ACC112 (cell line): ENCODE measurements around the gene MAN2A2.
"Not testable (repeated sequence)": the region's sequence is repeated elsewhere in the genome, so short reads cannot be mapped to it uniquely, and the experiment has no call there.

Experiments used
- H2AFZ ChIP-seq: fragments of 200-600 bp; sonication (generic); one replicate; pipeline ENCODE4 v1.6.0; 2017; ENCODE audit warnings: antibody characterized with exemption, low read length; ENCODE audit not compliant: unreplicated experiment
- H3K27ac ChIP-seq: fragments of 200-600 bp; sonication (generic); 2 replicates; pipeline ENCODE4 v1.5.1; 2014; ENCODE audit warnings: low read depth, mild to moderate bottlenecking, antibody characterized with exemption, low read length, moderate library complexity
- H3K27me3 ChIP-seq: fragments of 200-600 bp; sonication (generic); 2 replicates; pipeline ENCODE4 v1.6.1; 2014; ENCODE audit warnings: mild to moderate bottlenecking, antibody characterized with exemption, low read length, moderate library complexity, mixed read lengths; ENCODE audit not compliant: insufficient read depth
- H3K36me3 ChIP-seq: fragments of 200-600 bp; sonication (generic); 2 replicates; pipeline ENCODE4 v1.6.1; 2016; ENCODE audit warnings: mild to moderate bottlenecking, antibody characterized with exemption, low read length, moderate library complexity, mixed read lengths; ENCODE audit not compliant: insufficient read depth
- H3K4me1 ChIP-seq: fragments of 200-600 bp; sonication (generic); one replicate; pipeline ENCODE4 v1.6.1; 2016; ENCODE audit warnings: low read length, mixed read lengths; ENCODE audit not compliant: insufficient read depth, unreplicated experiment, control insufficient read depth
- H3K4me3 ChIP-seq: fragments of 200-600 bp; sonication (generic); 2 replicates; pipeline ENCODE4 v1.5.1; 2014; ENCODE audit warnings: mild to moderate bottlenecking, low read depth, low read length
- H3K79me2 ChIP-seq: fragments of 200-600 bp; sonication (generic); one replicate; pipeline ENCODE4 v1.6.0; 2016; ENCODE audit warnings: low read length; ENCODE audit not compliant: control insufficient read depth, unreplicated experiment, insufficient read depth

Gene MAN2A2

DNA sequence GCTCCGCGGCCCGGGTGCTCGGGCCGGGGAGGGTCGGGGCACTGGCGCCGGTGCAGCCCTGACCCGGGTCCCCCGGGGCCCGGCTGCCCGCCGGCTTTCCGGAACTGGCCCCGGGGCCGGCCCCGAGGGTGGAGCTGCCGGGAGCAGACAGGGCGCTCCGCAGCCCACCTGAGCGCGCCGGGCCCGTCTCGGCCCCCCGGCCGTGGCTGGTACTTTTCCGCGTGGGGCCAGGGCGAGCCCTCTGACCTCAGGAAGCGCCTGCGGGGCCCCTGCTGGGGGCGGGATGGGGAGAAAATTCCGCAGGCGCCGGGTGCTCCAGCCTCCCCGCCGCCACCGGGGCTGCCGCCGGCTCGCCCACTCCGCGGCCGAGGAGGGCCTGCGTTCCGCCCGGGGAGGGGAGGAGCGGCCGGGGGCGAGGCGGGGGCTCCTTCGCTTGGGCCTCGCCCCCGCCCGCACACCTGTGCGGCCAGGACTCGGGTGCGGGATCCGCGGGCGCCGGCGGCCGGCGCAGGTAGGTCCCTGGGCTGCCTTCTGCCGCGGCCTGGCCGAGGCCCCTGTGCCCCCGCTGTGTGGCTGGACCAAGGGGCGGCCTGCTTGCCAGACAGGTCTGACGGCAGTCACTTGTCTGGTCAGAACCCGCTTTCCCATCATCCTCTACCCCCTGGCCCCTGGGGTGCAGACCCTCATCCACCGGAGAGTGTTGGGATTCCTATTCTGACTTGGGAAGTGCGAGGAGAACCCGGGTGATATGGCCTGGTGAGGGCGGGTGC is 31.2 kb upstream of the MAN2A2 start:
- Histone ChIP-seq H2AFZ (peak overlapping the region; percentile 37), H3K4me1 (peaks cover 48% of the 10 kb centered on the region), H3K27ac (peak overlapping the region; percentile 77), H3K36me3 (0 out of 2 replicates have a peak, but pooled peaks cover 3% of the 10 kb centered on the region), H3K79me2 (peaks cover 52% of the 10 kb centered on the region), H3K4me3 (peak overlapping the region; percentile 85), H3K27me3 (no peaks in the 10 kb centered on the region)

DNA sequence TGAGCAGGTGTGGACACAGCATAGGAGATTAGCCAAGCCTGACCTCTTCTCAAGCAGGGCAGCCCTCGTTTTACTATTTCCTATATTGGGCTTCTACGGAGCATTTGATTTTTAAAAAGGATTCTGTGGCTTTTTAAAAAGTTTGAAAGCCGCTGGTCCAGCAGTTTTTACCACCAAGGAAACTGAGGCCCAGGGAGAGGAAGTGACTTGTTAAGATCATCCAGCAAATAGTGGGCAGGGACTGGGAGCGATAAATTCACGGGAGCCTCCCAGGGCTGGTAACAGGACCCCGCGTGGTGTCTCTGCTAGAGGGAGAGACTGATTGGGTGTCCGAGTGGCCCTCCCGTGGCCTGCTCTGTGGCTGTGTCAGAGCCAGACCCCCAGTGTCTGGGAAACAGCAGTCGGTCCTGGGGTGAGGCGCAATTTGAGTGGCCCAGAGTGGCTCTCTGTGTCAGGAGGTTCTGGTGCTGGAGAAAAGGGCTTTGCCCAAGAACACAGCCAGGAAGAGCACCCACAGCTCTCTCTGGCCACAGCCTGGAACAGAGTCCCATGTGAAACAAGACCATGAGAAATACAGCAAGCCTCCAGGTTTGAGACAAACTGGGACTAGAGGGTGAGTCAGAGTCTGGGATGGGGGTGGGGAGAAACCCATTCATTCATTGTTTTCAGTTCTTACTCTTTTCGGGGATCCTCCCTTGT is 30.5 kb upstream of the MAN2A2 start:
- no peaks in the 10 kb centered on the region for H3K27me3 ChIP-seq
- H3K4me3 ChIP-seq, result peak overlapping the region; percentile 85
- H3K4me1 ChIP-seq, result peaks cover 48% of the 10 kb centered on the region
- peak overlapping the region; percentile 10 for H2AFZ ChIP-seq
- peaks cover 10% of the 10 kb centered on the region; the same call in 1 of the 2 replicates for H3K36me3 ChIP-seq
- peaks cover 52% of the 10 kb centered on the region for H3K79me2 ChIP-seq
- peak overlapping the region; percentile 77 for H3K27ac ChIP-seq

DNA sequence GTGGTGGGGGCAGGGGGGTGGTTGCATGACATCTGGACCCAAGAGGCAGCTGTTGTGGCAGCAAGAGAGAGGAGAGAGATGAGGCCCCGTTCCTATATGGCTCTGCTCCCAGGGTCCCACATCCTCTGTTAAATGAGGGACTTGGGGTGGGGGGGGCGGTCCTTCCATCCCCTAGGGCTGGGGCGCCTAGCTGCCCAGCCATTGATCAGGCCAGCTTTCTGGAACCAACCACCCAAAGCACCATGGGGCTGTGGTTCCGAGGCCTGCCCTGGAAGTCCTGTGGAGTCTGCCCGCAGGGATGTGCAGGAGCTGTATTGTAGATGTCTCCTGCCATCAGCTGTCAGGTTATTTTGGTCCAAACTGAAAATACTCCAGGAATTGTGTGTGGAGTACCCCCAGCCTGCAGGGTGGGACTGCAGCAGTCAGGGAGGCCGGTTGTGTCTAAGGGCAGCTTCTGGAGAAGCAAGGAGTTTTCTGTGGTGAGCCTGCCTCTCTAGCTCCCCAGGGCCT is 29.6 kb upstream of the MAN2A2 start:
- Histone ChIP-seq H3K27ac (no peak overlapping the region), H3K4me3 (peak overlapping the region; percentile 85), H3K4me1 (peaks cover 40% of the 10 kb centered on the region), H3K79me2 (peaks cover 52% of the 10 kb centered on the region), H2AFZ (no peak overlapping the region), H3K36me3 (peaks cover 10% of the 10 kb centered on the region; the same call in 1 of the 2 replicates), H3K27me3 (no peaks in the 10 kb centered on the region)

DNA sequence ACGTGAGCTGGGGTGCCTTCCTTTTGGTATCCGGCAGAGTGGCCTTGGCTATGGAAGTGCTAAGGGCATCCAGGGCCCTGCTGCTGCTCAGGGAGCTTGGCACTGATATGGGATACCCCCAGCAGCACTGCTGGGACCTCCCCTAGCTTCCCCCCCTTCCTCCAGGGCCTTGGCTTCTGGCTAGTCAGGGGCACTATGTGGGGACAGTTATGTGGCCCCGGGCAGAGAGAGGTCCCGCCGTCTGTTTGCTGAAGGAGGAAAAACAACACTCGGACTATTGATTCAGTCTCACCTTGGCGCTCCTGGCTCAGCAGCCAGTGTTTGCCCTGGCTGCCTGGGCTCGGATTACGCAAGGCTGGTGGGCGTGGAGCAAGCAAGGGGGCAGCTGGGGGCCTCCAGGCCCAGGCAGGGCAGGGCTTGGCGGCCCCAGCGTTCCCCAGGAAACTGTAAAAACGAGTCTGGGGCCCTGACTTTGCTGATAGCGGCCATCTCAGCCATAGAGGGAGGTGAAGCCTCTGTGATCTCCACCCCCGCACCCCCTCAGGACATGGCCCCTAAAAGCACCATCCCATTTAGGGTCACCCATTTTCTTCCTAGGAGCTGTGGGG is 29.0 kb upstream of the MAN2A2 start:
- H3K79me2 ChIP-seq, result peaks cover 52% of the 10 kb centered on the region
- no peak overlapping the region for H3K4me3 ChIP-seq
- no peaks in the 10 kb centered on the region for H3K27me3 ChIP-seq
- peaks cover 10% of the 10 kb centered on the region; the same call in 1 of the 2 replicates for H3K36me3 ChIP-seq
- peaks cover 35% of the 10 kb centered on the region for H3K4me1 ChIP-seq
- no peak overlapping the region for H3K27ac ChIP-seq
- H2AFZ ChIP-seq, result no peak overlapping the region

DNA sequence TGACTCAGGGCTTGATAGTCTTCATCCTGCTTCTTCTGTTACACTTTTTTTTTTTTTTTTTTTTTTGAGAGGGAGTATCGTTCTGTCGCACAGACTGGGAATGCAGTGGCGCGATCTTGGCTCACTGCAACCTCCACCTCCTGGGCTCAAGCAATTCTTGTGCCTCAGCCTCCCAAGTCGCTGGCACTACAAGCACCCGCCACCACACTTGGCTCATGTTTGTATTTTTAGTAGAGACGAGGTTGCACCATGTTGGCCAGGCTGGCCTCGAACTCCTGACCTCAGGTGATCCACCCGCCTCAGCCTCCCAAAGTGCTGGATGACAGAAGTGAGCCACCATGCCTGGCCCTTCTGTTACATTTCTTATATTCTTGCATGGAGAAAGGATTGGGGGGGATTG is 28.1 kb upstream of the MAN2A2 start:
- not testable (repeated sequence) for H3K36me3 ChIP-seq, H2AFZ ChIP-seq, H3K27me3 ChIP-seq, H3K4me3 ChIP-seq, H3K27ac ChIP-seq
- H3K79me2 ChIP-seq, result peaks cover 52% of the 10 kb centered on the region
- peaks cover 28% of the 10 kb centered on the region for H3K4me1 ChIP-seq

DNA sequence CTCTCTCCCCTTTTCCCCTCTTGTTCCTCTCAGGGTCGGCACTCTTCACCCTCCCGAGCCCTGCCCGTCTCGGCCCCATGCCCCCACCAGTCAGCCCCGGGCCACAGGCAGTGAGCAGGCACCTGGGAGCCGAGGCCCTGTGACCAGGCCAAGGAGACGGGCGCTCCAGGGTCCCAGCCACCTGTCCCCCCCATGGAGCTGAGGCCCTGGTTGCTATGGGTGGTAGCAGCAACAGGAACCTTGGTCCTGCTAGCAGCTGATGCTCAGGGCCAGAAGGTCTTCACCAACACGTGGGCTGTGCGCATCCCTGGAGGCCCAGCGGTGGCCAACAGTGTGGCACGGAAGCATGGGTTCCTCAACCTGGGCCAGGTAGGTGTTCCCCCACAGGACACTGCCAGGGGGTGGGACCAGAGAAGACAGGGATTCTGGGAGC is 27.5 kb upstream of the MAN2A2 start:
- peaks cover 22% of the 10 kb centered on the region for H3K4me1 ChIP-seq
- no peaks in the 10 kb centered on the region for H3K27me3 ChIP-seq
- H2AFZ ChIP-seq, result no peak overlapping the region
- no peak overlapping the region for H3K27ac ChIP-seq
- peaks cover 48% of the 10 kb centered on the region for H3K79me2 ChIP-seq
- H3K4me3 ChIP-seq, result no peak overlapping the region
- H3K36me3 ChIP-seq, result peaks cover 10% of the 10 kb centered on the region; the same call in 1 of the 2 replicates

DNA sequence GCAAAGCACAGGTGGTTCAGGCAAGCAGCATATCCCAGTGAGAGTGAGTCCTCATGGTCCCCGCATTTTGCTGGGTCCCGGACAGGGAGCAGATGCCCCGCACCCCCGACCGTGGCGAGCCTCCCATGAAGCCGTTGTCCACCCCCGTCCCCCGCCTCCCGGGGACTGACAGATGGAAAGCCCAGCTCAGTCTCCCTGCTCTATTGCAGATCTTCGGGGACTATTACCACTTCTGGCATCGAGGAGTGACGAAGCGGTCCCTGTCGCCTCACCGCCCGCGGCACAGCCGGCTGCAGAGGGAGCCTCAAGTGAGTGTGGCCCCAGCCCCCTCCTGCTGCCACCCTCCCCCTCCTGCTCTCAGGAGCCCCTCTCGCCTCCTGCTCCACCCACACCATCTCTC is 27.1 kb upstream of the MAN2A2 start:
- peaks cover 43% of the 10 kb centered on the region for H3K79me2 ChIP-seq
- no peak overlapping the region for H3K27ac ChIP-seq
- H3K27me3 ChIP-seq, result no peaks in the 10 kb centered on the region
- no peak overlapping the region for H2AFZ ChIP-seq
- no peak overlapping the region for H3K4me3 ChIP-seq
- H3K4me1 ChIP-seq, result peaks cover 22% of the 10 kb centered on the region
- H3K36me3 ChIP-seq, result peaks cover 10% of the 10 kb centered on the region; the same call in 1 of the 2 replicates

DNA sequence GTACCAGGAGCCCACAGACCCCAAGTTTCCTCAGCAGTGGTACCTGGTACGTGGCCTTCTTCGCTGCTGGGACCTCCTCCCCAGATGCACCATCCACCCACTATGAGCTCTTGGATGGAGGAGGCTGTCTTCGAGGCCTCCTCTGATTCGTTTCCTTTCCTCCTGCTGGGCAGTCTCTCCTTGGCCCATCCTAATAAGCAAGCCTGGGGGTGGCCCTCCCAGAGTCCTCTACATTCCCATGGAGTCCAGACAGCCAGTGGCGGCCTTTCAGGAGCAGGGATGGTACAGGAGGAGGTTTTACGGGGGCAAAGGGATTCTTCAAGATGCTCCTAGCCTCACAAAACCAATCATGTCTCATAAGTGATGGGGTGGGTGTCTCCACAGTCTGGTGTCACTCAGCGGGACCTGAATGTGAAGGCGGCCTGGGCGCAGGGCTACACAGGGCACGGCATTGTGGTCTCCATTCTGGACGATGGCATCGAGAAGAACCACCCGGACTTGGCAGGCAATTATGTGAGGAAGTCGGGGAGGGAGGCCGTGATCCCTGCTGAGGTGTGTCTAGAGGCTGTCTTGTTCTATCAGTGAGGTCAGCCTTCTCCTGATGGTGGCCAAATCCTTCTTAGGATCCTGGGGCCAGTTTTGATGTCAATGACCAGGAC is 26.5 kb upstream of the MAN2A2 start:
- Histone ChIP-seq H3K4me3 (no peak overlapping the region), H2AFZ (no peak overlapping the region), H3K27ac (no peak overlapping the region), H3K36me3 (peaks cover 10% of the 10 kb centered on the region; the same call in 1 of the 2 replicates), H3K27me3 (no peaks in the 10 kb centered on the region), H3K79me2 (peaks cover 38% of the 10 kb centered on the region), H3K4me1 (peaks cover 22% of the 10 kb centered on the region)

DNA sequence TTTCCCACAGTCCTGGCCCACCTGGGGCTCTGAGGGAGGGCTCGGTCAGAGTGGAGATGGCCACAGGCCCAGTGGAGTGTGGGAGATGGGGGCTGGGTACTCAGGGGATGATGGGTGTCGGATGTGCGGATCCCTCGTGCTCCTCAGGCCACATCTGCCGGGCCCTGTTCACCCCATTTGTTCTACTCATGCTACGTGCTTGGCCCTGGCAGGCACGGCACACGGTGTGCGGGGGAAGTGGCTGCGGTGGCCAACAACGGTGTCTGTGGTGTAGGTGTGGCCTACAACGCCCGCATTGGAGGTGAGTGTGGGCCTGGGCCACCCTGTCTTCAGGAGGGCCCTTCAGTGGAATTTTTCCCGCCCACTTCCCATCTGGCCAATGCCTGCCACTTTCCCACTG is 25.8 kb upstream of the MAN2A2 start:
- no peak overlapping the region for H3K27ac ChIP-seq
- no peak overlapping the region for H3K4me3 ChIP-seq
- peaks cover 10% of the 10 kb centered on the region; the same call in 1 of the 2 replicates for H3K36me3 ChIP-seq
- no peaks in the 10 kb centered on the region for H3K27me3 ChIP-seq
- peaks cover 31% of the 10 kb centered on the region for H3K79me2 ChIP-seq
- H2AFZ ChIP-seq, result no peak overlapping the region
- peaks cover 21% of the 10 kb centered on the region for H3K4me1 ChIP-seq

DNA sequence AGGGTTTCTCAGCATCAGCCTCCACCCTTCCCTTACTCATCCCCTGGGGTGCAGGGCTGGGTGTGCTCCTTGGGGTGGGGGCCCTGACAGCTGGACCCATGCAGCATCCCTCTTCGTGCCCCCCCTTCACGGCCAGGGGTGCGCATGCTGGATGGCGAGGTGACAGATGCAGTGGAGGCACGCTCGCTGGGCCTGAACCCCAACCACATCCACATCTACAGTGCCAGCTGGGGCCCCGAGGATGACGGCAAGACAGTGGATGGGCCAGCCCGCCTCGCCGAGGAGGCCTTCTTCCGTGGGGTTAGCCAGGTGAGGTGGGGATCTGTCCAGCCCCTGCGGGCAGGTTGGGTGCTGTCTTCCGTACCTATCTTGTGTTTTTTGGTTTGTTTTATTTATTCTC is 25.1 kb upstream of the MAN2A2 start:
- no peaks in the 10 kb centered on the region for H3K27me3 ChIP-seq
- H3K4me3 ChIP-seq, result no peak overlapping the region
- H2AFZ ChIP-seq, result no peak overlapping the region
- H3K36me3 ChIP-seq, result peaks cover 10% of the 10 kb centered on the region; the same call in 1 of the 2 replicates
- H3K4me1 ChIP-seq, result peaks cover 15% of the 10 kb centered on the region
- H3K79me2 ChIP-seq, result peaks cover 25% of the 10 kb centered on the region
- no peak overlapping the region for H3K27ac ChIP-seq
